ENCODE measurements around the gene GNG13. TPM values are rescaled to one million over a fixed set of nuclear protein-coding genes. Genes with fewer than 3 reads are reported as not detected.

The GNG13 gene
- total and polyA plus RNA-seq, 9 of the 15 experiments (the other 6 are each of a cell fraction or from before 2014, with no cell fraction given) = not detected

DNA sequence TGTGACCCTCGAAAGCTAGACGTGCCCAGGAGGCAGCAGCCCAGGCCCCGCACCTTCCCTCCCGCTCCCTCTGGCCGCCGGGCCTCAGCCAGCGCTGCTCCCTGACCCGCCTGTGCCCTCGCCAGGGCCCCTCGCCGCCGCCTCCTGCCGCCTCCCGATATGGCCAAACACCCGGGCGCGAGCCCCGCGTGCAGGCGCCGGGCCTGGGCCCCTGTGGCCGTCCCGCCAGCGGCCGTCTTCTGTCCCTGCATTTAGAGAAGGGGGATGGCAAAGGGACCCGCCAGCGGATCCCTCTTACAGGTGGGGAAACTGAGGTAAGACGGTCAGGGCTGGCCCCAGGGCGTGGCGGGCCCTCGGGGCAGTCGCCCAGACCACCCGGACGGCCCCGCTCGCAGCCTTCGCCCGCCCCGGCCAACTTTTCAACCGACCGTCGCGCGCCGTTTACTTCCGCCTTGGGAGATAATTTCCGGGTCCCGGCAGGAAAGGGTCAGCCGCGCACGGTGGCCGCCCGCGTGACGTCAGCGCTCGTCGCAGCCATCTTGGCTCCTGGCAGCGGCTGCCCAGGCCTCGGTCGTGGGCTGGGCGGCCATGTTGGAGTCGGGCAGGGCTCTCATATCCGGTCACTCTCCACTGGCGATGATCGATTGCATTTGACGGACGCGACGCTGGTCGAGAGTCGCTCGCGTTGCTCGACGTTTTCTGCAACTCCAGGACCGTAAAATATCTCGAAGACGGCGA lies 7.0 kb upstream of the GNG13 start (continued):
- TF ChIP-seq MED1 (CRISPR knock-in tag; IDR thresholded peaks at IDR 0.05; ENCODE audit: borderline replicate concordance) = no peak
- peak; percentile 97 for TF ChIP-seq ZFX (CRISPR knock-in tag; IDR thresholded peaks at IDR 0.05)
- no peak for TF ChIP-seq ZNF347 (CRISPR knock-in tag; IDR thresholded peaks at IDR 0.05; ENCODE audit: low read depth)
- TF ChIP-seq ETV6 (IDR thresholded peaks at IDR 0.05; ENCODE audit: borderline replicate concordance in 1 of 2, low read depth in 2 of 2, low read length in 1 of 2) = peak; percentile 73 to 77; a peak in 3 of 4 replicates
- TF ChIP-seq ETV6 (CRISPR knock-in tag; IDR thresholded peaks at IDR 0.05; ENCODE audit: borderline replicate concordance) = no peak
- no peak for TF ChIP-seq RBM39 (optimal IDR thresholded peaks at IDR 0.05; ENCODE audit: low read depth, low read length)
- TF ChIP-seq, protein P1, sequence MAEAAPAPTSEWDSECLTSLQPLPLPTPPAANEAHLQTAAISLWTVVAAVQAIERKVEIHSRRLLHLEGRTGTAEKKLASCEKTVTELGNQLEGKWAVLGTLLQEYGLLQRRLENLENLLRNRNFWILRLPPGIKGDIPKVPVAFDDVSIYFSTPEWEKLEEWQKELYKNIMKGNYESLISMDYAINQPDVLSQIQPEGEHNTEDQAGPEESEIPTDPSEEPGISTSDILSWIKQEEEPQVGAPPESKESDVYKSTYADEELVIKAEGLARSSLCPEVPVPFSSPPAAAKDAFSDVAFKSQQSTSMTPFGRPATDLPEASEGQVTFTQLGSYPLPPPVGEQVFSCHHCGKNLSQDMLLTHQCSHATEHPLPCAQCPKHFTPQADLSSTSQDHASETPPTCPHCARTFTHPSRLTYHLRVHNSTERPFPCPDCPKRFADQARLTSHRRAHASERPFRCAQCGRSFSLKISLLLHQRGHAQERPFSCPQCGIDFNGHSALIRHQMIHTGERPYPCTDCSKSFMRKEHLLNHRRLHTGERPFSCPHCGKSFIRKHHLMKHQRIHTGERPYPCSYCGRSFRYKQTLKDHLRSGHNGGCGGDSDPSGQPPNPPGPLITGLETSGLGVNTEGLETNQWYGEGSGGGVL (CRISPR knock-in tag; IDR thresholded peaks at IDR 0.05) = no peak
- TF ChIP-seq MYC (IDR thresholded peaks at IDR 0.05; ENCODE audit: low read depth, low read length) = peak; percentile 71
- no peak for TF ChIP-seq MYC (CRISPR knock-in tag; IDR thresholded peaks at IDR 0.05; ENCODE audit: borderline replicate concordance, low read depth)
- TF ChIP-seq PCBP2 (IDR thresholded peaks at IDR 0.05; ENCODE audit: low read depth, low read length, poor library complexity, severe bottlenecking) = no peak
- no peak for TF ChIP-seq ZNF408 (CRISPR knock-in tag; IDR thresholded peaks at IDR 0.05; ENCODE audit: low read depth)
- no peak for TF ChIP-seq ZNF584 (CRISPR knock-in tag; IDR thresholded peaks at IDR 0.05; ENCODE audit: low read depth)
- TF ChIP-seq HEY1 (CRISPR knock-in tag; IDR thresholded peaks at IDR 0.05; ENCODE audit: borderline replicate concordance) = no peak
- TF ChIP-seq SNIP1 (IDR thresholded peaks at IDR 0.05; ENCODE audit: low read depth) = no peak
- TF ChIP-seq ZNF830 (CRISPR knock-in tag; IDR thresholded peaks at IDR 0.05) = no peak
- no peak for TF ChIP-seq ZNF143 (CRISPR knock-in tag; IDR thresholded peaks at IDR 0.05)
- TF ChIP-seq, protein P2, sequence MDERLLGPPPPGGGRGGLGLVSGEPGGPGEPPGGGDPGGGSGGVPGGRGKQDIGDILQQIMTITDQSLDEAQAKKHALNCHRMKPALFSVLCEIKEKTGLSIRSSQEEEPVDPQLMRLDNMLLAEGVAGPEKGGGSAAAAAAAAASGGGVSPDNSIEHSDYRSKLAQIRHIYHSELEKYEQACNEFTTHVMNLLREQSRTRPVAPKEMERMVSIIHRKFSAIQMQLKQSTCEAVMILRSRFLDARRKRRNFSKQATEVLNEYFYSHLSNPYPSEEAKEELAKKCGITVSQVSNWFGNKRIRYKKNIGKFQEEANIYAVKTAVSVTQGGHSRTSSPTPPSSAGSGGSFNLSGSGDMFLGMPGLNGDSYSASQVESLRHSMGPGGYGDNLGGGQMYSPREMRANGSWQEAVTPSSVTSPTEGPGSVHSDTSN (CRISPR knock-in tag; IDR thresholded peaks at IDR 0.05; ENCODE audit: low read depth) = peak; percentile 83
- TF ChIP-seq, protein P2 (tag; conservative IDR thresholded peaks at IDR 0.05; ENCODE audit: low read depth) = peak; percentile 92
- TF ChIP-seq HMG20B (CRISPR knock-in tag; IDR thresholded peaks at IDR 0.05) = no peak
- TF ChIP-seq, protein P3, sequence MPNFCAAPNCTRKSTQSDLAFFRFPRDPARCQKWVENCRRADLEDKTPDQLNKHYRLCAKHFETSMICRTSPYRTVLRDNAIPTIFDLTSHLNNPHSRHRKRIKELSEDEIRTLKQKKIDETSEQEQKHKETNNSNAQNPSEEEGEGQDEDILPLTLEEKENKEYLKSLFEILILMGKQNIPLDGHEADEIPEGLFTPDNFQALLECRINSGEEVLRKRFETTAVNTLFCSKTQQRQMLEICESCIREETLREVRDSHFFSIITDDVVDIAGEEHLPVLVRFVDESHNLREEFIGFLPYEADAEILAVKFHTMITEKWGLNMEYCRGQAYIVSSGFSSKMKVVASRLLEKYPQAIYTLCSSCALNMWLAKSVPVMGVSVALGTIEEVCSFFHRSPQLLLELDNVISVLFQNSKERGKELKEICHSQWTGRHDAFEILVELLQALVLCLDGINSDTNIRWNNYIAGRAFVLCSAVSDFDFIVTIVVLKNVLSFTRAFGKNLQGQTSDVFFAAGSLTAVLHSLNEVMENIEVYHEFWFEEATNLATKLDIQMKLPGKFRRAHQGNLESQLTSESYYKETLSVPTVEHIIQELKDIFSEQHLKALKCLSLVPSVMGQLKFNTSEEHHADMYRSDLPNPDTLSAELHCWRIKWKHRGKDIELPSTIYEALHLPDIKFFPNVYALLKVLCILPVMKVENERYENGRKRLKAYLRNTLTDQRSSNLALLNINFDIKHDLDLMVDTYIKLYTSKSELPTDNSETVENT (CRISPR knock-in tag; IDR thresholded peaks at IDR 0.05) = peak; percentile 53; the same call in 1 of the 2 replicates

Data from K562 (cell line).